Stimulated activated CD8-positive, alpha-beta memory T cell treated with anti-CD3 and anti-CD28 coated beads, Interleukin-7, amount 100 ng/mL, for 48 hours (primary cell): ENCODE measurements around the gene SPATA25.
"Not testable (repeated sequence)": the region's sequence is repeated elsewhere in the genome, so short reads cannot be mapped to it uniquely, and the experiment has no call there.

Source experiments
- DNase-seq, 2 donors: peaks; one replicate each; pipeline ENCODE4 v3.0.0-alpha.2; 2020; ENCODE audit warnings: low read depth in 1 of 2; ENCODE audit errors: extremely low read depth in 1 of 2

The SPATA25 gene

GRCh38 chr20:45894797-45895196, 7.4 kb upstream of the SPATA25 start:
- no peak for DNase-seq

DNA sequence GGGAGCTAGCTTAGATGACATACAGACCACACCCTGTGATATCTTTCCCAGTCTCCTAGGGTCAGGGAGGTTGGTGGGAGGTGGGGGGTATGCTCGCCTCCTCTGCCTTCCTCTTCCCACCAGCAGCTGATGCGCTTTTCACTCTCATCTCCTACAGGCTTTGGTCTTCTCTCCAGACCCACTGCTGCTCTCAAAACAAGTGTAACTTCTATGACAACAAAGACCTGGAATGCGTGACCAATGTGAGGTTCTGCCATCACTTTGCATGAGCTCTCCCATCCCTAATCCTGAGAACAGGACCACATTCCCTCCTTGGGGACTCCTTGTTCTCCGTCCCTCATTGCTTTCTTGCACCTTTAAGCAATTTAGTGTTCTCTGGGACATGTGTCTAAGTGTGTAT, 6.4 kb upstream of the SPATA25 start:
- no peak for DNase-seq

GRCh38 chr20:45892828-45893500, 5.5 kb upstream of the SPATA25 start:
- peak in 1 of 2 donors; percentile 33 for DNase-seq

- no peak for DNase-seq
These were observed 4.8 kb upstream of the SPATA25 start for GRCh38 chr20:45892049-45892825.

DNA sequence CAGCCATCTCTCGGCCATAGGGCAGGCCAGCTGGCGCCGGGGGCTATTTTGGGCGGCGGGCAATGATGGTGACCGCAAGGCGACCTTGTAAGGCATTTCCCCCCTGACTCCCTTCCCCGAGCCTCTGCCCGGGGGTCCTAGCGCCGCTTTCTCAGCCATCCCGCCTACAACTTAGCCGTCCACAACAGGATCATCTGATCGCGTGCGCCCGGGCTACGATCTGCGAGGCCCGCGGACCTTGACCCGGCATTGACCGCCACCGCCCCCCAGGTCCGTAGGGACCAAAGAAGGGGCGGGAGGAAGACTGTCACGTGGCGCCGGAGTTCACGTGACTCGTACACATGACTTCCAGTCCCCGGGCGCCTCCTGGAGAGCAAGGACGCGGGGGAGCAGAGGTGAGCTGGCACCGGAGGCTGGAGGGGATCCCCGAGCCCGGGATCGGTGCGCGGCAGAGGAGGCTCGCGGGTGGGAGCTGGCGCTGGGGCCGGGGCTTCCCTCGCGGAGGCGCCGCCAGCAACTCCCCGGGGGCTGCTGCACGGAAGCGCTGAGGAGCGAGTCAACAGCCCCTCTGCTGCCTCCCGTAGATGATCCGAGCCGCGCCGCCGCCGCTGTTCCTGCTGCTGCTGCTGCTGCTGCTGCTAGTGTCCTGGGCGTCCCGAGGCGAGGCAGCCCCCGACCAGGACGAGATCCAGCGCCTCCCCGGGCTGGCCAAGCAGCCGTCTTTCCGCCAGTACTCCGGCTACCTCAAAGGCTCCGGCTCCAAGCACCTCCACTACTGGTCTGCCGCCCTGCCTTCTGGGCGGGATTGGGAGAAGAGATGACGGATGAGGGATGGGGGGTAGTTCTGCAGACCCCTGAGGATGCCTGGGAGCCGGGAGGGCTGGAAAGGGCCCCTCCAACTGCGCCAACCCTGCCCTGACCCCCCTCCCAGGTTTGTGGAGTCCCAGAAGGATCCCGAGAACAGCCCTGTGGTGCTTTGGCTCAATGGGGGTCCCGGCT, 3.9 kb upstream of the SPATA25 start, which contains the start of the genes CTSA and NEURL2:
TSS of gene CTSA (plus strand) at position 351 of the 999 bp plus-strand sequence. CDS start at position 585, 234 bp downstream.
TSS of gene NEURL2 (minus strand) at position 224 of the 999 bp plus-strand sequence. CDS start at position 7, 217 bp downstream.
- DNase-seq, result peak; percentile 70 to 82

- DNase-seq, result peak in 1 of 2 donors; percentile 37
These were observed 2.9 kb upstream of the SPATA25 start for GRCh38 chr20:45890077-45890984.

DNA sequence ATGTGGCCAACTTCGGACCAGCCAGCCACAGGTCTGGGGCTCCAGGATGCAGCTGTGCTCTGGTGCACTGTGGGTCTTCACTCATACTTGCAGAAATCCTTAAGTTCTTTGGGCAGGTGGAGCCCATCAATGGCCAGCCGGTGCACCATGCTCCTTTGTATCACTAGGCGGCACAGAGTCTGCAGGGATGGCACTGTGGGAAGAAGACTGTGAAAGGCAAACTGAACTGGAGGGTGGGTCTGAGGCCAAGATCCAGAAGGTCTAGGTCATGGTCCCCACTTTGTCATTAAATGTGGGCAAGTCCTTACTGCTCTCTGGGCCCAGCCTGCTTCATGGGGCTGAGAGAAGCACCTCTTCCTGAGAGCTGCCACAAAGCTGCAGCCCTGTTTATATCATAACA, 1.3 kb upstream of the SPATA25 start:
- no peak for DNase-seq

- DNase-seq, result no peak
These were observed 654 bp downstream of the SPATA25 start for GRCh38 chr20:45886590-45887345.

- no peak for DNase-seq
These were observed 4.3 kb downstream of the SPATA25 start for GRCh38 chr20:45883100-45883469.

DNA sequence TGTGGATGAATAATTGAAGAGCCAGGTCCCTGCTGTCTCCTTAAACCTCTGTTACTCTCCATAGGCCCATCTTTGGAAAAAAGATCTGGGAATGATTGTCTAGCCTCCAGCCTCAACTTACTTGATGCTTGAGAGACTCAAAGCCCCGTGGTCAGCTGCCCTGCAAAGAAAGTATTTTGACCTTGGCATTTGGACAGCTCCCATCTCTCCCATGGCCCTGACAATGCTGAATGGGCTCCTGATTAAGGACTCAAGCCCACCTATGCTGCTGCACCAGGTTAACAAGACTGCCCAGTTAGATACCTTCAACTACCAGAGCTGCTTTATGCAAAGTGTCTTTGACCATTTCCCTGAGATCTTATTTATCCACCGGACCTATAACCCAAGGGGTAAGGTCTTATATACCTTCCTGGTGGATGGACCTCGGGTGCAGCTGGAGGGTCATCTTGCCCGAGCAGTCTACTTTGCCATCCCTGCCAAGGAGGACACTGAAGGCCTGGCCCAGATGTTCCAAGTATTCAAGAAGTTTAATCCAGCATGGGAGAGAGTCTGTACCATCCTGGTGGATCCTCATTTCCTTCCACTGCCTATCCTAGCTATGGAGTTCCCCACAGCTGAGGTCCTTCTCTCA, 4.8 kb downstream of the SPATA25 start:
- no peak for DNase-seq

- DNase-seq, result peak; percentile 91 to 98
These were observed 6.2 kb downstream of the SPATA25 start, which contains the start of gene ZSWIM1 for GRCh38 chr20:45880988-45881788. Gene ZSWIM1 (plus strand): TSS chr20:45881227. CDS start chr20:45882593, 1,366 bp downstream.

- no peak for DNase-seq
These were observed 9.2 kb downstream of the SPATA25 start for GRCh38 chr20:45878076-45878761.

DNA sequence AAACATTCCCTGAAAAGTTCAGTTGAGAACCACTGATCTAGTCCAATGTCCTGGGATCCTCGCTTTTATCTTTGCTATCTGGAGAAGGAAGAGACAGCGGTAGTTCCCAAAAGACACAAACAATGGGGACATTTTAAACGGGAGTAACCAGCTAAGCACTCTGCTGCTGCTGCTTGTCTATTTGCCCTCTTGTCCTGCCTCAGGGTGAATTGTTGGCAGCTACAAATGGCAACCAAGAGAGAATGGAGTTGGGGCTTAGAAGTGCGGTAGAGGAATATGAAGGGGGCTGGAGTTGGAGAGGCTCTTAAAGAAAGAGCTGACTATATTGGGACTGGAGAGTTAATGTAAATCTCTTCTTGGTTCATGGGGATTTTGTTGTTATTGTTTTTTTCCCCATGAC, 12.8 kb downstream of the SPATA25 start:
- no peak for DNase-seq

- not testable (repeated sequence) for DNase-seq
These were observed 13.3 kb downstream of the SPATA25 start for GRCh38 chr20:45874104-45874481.

- no peak for DNase-seq
These were observed 13.9 kb downstream of the SPATA25 start for GRCh38 chr20:45873409-45874103.

- DNase-seq, result no peak
These were observed 14.8 kb downstream of the SPATA25 start for GRCh38 chr20:45872626-45873025.

GRCh38 chr20:45867819-45868176, 19.6 kb downstream of the SPATA25 start:
- no peak for DNase-seq
